GM10248 (cell line): Measurements from ENCODE around the gene PDE4B.
A peak's percentile ranks its signal among the peaks of the same experiment; 100 is the strongest.

Experiments
- CTCF ChIA-PET: fragments of 300-600 bp; sonication (Branson Sonifier 250); formaldehyde crosslinking; extraction: SDS; loops from one replicate; lab custom pipeline; 2021; ENCODE audit warnings: antibody characterized with exemption; lab: Yijun Ruan, JAX
- POLR2A ChIA-PET: fragments of 350-650 bp; sonication (Branson Sonifier 250); formaldehyde crosslinking; extraction: SDS; loops from one replicate; lab custom pipeline; 2020; ENCODE audit warnings: antibody characterized with exemption; lab: Yijun Ruan, JAX
- DNase-seq: peaks from one replicate; pipeline ENCODE4 v3.0.0; 2012; ENCODE audit errors: extremely low spot score
- CTCF ChIP-seq: IDR thresholded peaks from 2 replicates; pipeline ENCODE4 v1.5.1; 2012; ENCODE audit warnings: mild to moderate bottlenecking, low read depth; ENCODE audit errors: extremely low read depth, missing control alignments, control extremely low read depth

The PDE4B gene

GRCh38 chr1:66334318-66334717 lies 541.6 kb downstream of the PDE4B start:
- TF ChIP-seq CTCF: no peak
- ChIA-PET CTCF (interaction anchor here (1.1 to 7.4 kb wide), 6 partner anchors 10 to 112 kb away, joined by 3 to 62 read pairs (median 10); no protein-coding TSS in a partner anchor), POLR2A (no interaction called here)
- DNase-seq: no peak

GRCh38 chr1:66335125-66335524 lies 542.4 kb downstream of the PDE4B start:
- ChIA-PET CTCF (interaction anchor here (1.1 to 7.4 kb wide), 7 partner anchors 9 to 376 kb away, joined by 3 to 62 read pairs (median 4); no protein-coding TSS in a partner anchor), POLR2A (interaction anchor here (1.0 to 1.3 kb wide), 2 partner anchors 15 to 53 kb away, joined by 4 read pairs; no protein-coding TSS in a partner anchor)
- DNase-seq: no peak
- no peak for TF ChIP-seq CTCF

GRCh38 chr1:66335859-66336640 lies 543.4 kb downstream of the PDE4B start:
- ChIA-PET CTCF (interaction anchor here (1.1 to 7.4 kb wide), 7 partner anchors 9 to 377 kb away, joined by 3 to 62 read pairs (median 6); no protein-coding TSS in a partner anchor), POLR2A (interaction anchor here (1.0 to 1.3 kb wide), 2 partner anchors 14 to 54 kb away, joined by 4 read pairs; no protein-coding TSS in a partner anchor)
- TF ChIP-seq CTCF: no peak
- peak; percentile 68 for DNase-seq

- CTCF ChIA-PET: interaction anchor here (1.2 to 7.4 kb wide), 5 partner anchors 8 to 377 kb away, joined by 3 to 62 read pairs (median 8); no protein-coding TSS in a partner anchor
- TF ChIP-seq CTCF: no peak
- POLR2A ChIA-PET: interaction anchor here (0.9 kb wide), 1 partner anchor 61 kb away, joined by 3 read pairs; no protein-coding TSS in a partner anchor
- DNase-seq: no peak
Measured at GRCh38 chr1:66336641-66336990, 543.9 kb downstream of the PDE4B start.

GRCh38 chr1:66337249-66337648 lies 544.6 kb downstream of the PDE4B start:
- TF ChIP-seq CTCF: no peak
- CTCF ChIA-PET: interaction anchor here (0.9 to 7.4 kb wide), 6 partner anchors 7 to 109 kb away, joined by 3 to 62 read pairs (median 7); no protein-coding TSS in a partner anchor
- POLR2A ChIA-PET: interaction anchor here (0.9 kb wide), 1 partner anchor 62 kb away, joined by 3 read pairs; no protein-coding TSS in a partner anchor
- no peak for DNase-seq

- ChIA-PET POLR2A (no interaction called here), CTCF (interaction anchor here (0.8 to 4.3 kb wide), 6 partner anchors 10 to 106 kb away, joined by 3 to 18 read pairs (median 4); no protein-coding TSS in a partner anchor)
- TF ChIP-seq CTCF: no peak
- DNase-seq: no peak
Measured at GRCh38 chr1:66339944-66340343, 547.2 kb downstream of the PDE4B start.
